ENCODE data around the gene CFHR2.
"Not testable (repeated sequence)": the region's sequence is repeated elsewhere in the genome, so short reads cannot be mapped to it uniquely, and the experiment has no call there.

The CFHR2 gene

DNA sequence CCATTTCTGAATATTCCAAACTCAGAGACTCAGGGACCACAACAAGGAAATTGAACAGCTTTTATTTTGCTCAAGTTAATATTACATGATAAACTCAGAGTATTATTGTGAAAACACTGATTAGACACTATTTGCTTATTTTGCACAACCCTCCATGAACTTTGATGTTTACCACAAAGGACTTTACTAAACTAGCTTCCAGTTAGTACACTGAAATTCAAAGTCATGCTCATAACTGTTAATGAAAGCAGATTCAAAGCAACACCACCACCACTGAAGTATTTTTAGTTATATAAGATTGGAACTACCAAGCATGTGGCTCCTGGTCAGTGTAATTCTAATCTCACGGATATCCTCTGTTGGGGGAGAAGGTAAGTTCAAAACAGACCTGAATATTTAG lies at the start of gene CFHR2:
Gene CFHR2, plus strand, starts transcription at position 171 of the 400 bp plus-strand sequence. Its CDS starts 143 bp downstream, at position 314.
- DNase-seq (ENCODE audit: low read depth in 2 of 2) = not testable (repeated sequence)

DNA sequence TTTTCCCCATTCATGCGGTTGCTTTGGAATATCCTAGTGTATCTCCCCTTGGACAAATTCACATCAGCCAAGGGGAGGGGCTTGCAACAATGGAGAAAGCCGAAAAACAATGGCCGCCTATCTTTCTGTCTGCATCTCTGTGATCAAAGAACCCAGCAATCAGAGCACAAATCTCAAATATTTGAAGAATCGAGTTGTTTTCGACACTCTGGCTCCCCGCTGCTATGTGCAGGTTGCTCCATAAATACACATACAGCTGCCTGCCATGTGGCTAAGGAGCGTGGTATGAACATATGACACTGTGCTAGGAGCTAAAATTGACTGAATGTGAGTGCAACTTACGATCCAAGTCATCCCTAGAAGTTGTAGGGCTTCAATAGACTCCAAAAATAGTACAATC lies 47.2 kb upstream of the CFHR2 start:
- DNase-seq (ENCODE audit: low read depth in 2 of 2) = no peak

DNA sequence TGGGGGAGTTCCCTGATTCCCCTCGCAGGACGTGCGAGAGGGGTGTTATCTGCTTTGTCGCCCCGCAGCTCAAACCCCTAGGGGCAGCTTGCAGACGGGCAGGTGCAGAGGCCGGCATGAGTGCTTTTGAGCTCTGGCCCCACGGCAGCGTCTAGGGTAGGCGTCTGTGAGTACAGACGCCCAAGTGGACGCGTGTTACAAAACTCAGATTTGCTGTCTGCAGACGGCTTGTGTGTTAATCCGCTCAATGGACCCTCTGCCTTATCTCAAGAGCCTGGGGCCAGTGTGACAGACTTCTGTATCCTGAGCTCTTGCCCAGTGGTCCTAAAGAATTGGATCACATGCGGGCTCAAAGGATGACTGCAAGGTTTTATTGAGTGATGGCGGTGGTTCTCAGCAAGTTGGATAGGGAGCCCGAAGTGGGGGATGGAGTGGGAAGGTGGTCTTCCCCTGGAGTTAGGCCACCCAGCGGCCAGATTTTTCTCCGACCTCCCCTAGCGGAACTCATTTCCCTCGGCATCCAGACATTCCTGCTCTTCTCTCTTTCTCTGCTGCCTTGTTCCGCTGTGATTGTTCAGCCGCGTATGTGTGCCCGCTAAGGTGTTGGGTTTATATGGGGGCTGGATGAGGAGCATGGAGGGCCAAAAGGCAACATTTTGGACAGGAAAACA lies 46.2 kb upstream of the CFHR2 start:
- no peak for DNase-seq (ENCODE audit: low read depth in 2 of 2)

DNA sequence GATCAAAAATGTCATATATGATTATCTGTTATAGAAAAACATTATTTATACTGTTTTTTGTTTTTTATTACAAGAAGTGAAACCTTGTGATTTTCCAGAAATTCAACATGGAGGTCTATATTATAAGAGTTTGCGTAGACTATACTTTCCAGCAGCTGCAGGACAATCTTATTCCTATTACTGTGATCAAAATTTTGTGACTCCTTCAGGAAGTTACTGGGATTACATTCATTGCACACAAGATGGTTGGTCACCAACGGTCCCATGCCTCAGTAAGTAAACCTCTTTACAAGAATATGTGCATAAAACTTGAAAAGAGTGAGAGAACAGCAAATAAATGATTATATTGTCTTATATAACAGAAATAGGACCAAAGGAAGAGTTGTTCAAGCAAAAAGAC lies 41.2 kb upstream of the CFHR2 start:
- DNase-seq (ENCODE audit: low read depth in 2 of 2) = no peak

DNA sequence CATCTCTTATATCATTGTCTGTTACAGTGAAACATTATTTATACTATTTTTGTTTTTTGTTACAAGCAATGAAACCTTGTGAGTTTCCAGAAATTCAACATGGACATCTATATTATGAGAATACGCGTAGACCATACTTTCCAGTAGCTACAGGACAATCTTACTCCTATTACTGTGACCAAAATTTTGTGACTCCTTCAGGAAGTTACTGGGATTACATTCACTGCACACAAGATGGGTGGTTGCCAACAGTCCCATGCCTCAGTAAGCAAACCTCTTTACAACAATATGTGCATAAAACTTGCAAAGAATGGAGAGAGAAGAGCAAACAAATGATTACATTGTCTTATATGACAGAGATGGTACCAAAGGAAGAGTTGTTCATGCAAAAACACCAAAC lies 33.3 kb upstream of the CFHR2 start:
- DNase-seq (ENCODE audit: low read depth in 2 of 2) = no peak

DNA sequence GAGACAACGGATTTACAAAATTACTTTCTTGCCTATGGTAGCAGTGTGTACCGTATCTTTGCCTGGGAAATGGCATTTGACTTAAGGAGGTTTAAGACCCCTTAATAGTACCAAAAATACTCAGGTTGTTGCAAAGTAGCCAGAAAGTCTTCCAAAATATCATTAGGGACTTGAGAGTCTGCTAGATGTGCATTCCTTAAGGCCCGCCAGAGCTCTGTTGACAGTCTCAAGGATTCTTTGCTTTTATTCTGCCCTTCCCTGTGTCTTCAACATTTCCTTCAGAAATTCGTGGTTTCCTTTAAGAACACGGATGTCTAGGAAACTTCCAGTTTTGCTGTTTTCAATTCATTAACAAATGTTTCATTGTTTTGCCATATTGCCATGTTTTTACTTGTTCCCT lies 31.3 kb upstream of the CFHR2 start:
- not testable (repeated sequence) for DNase-seq (ENCODE audit: low read depth in 2 of 2)

DNA sequence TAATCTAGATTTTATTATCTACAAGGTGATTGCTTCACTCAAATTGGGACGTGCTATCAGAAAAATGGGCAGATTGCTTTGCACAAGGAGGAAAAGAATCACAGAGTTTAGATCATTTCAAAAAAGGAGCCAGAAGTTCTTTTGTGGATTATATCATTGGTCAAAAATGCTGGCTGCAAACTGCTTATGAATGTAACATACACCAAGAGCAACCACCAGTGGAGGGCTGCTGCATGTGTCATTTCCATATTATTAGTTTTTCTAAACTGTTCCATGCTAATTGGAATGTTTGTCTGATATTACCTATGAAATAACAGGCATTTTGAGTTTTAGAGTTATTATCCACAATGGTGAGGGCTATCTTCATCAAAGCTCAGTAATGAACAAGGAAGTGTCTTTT lies 16.7 kb upstream of the CFHR2 start:
- not testable (repeated sequence) for DNase-seq (ENCODE audit: low read depth in 2 of 2)

DNA sequence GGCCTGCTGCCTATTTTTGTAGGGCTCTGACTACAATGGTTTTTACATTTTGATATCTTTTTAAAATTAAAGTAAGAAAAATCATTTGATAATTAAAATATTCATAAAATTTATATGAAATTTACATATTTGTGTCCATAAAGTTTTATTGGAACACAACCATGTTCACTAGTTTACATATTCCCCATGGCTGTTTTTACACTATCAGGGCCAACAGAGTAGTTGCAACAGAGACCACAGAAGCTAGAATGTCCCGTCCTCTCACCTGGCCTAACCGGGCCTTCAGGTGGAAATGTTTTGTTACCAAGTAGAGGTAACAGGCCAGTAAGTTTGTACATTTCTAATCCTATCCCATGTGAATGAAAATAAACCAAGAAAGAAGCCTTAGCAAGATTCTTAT lies 10.7 kb upstream of the CFHR2 start:
- DNase-seq (ENCODE audit: low read depth in 2 of 2) = not testable (repeated sequence)

DNA sequence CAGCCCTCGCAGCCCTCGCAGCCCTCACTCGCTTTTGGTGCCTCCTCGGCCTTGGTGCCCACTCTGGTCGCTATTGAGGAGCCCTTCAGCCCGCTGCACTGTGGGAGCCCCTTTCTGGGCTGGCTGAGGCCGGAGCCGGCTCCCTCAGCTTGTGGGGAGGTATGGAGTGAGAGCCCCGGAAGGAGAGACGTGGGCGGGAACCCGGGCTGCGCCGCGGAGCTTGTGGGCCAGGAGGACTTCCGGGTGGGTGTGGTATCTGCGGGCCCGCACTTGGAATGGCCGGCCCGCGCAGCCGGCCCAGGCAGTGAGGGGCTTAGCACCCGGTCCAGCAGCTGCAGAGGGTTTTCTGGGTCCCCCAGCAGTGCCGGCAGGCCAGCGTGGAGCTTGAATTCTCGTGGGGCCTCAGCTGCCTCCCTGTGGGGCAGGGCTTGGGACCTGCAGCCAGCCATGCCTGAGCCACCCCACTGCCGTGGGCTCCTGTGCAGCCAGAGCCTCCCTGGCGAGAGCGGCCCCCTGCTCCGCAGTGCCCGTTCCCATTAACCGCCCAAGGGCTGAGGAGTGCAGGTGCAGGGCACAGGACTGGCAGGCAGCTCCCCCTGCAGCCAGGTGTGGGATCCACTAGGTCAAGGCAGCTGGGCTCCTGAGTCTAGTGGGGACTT lies 9.9 kb upstream of the CFHR2 start:
- DNase-seq (ENCODE audit: low read depth in 2 of 2) = no peak

DNA sequence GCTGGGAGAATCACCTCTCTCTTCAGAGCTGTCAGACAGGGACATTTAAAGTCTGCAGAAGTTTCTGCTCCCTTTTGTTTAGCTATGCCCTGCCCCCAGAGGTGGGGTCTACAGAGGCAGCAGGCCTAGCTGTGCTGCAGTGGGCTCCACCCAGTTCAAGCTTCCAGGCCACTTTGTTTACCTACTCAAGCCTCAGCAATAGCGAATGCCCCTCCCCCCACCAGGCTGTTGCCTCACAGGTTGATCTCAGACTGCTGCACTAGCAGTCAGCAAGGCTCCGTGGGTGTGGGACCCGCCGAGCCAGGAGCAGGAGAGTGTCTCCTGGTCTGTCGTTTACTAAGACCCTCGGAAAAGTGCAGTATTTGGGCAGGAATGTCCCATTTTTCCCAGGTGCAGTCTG lies 2.1 kb upstream of the CFHR2 start:
- DNase-seq (ENCODE audit: low read depth in 2 of 2) = not testable (repeated sequence)

DNA sequence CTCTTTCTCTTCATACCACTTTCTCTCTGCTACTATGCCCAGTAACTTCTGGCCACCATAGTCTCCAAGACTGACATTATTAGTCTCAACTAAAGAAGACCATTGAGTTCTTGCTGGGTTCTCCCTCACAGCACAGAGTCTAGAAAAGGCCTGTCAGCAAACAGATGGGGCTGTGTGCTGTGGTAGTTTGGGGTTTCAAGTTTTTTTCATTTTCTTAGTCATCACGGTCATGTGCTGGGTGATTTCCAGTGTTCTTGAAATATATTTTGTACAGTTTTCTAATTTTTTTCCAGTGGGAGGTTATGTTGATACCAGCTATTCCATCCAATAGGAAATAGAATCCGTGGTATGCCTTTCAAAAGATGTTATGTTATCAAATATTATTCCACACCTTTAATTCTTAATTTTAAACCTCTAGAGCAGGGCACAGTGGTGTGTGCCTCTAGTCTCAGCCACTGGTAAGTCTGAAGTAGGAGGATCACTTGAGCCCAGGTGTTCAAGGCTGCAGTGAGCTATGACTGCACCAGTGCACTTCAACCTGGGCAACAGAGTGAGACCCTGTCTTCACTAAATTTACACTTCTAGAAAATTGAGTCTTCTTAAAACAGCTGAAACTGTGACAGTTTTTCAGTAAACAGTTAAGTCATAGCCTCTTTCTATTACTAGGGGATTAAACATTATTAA lies 8.3 kb downstream of the CFHR2 start:
- DNase-seq (ENCODE audit: low read depth in 2 of 2) = no peak

DNA sequence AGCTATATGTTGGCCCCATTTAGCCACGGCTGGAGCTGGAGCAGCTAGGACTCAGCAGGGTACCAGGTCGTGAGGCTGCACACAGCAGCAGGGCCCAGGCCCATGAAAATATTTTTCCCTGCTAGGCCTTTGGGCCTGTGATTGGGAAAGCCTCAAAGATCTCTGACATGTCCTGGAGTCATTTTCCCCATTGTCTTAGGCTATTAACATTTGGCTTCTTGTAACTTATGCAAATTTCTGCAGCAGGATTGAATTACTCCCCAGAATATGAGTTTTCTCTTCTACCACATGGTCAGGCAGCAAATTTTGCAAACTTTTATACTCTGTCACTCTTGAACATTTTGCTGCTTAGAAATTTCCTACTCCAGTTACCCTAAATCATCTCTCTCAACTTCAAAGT lies 11.2 kb downstream of the CFHR2 start:
- DNase-seq (ENCODE audit: low read depth in 2 of 2) = no peak

DNA sequence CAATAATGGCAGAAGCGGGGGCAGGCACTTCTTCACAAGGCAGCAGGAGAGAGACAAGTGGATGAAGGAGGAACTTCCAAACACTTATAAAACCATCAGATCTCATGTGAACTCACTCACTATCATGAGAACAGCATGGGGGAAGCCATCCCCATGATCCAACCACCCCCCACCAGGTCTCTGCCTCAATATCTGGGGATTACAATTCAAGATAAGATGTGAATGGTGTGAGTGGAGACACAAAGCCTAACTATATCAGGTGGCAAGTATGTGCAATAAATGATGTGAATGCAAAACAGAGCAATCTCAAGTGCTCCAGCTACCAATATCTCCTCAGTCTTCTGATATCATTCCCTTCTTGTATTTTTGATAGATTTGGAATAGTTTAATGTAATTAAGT lies 12.4 kb downstream of the CFHR2 start:
- DNase-seq (ENCODE audit: low read depth in 2 of 2) = no peak

DNA sequence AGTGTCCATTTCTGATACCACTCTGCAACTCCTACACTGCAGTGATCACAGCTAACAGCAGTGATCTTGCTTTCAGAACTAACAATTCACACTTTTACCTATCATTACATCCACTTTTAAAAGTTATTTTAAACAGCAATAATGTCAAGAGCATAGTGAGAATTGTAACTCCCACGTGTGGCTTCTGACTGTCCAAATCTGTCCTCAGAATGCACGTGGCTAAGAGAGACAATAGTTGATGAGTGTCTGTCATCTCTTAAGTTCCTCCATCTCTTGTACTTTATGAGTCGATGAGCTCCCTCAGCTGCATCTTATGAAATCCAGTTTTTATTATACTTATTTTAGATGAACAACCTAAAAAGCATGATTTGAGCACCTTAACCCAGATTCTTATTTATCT lies 17.3 kb downstream of the CFHR2 start:
- DNase-seq (ENCODE audit: low read depth in 2 of 2) = no peak

DNA sequence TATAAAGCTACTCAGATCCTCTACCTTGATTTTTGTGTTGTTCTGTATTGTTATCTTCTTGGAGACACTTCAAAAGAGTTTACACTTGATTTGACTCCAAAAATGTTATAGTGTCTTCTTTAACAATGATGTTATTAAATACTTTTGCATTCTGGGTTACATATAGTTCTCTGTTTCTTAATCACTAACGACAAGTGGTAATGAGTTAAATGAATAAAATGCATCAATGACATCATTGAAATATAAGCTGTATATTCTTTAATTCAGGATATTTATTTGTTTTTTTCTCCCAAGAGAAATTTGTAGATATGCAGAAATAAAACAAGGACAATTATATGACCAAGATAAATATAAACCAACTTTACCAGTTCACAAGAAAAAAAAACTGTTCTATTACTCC lies 26.6 kb downstream of the CFHR2 start:
- no peak for DNase-seq (ENCODE audit: low read depth in 2 of 2)

DNA sequence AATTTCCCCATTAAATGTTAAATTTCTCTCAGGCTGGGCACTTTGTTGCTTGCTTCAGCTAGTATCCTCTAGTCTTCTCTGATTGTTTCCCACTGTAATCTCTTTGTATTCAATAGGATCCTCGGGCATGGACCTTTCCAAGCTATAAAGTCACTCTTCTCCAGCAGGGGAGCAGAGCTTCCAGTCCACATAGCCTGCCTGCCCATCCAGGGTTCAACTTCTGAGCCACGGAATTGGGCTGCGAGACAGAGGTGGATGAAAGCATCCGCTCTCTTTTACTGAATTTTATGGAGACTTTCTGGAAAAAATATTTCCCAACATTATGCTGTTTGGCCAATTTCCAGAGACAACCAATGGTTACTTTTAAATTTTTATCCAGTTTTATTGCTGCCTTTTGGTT lies 32.7 kb downstream of the CFHR2 start:
- no peak for DNase-seq (ENCODE audit: low read depth in 2 of 2)

DNA sequence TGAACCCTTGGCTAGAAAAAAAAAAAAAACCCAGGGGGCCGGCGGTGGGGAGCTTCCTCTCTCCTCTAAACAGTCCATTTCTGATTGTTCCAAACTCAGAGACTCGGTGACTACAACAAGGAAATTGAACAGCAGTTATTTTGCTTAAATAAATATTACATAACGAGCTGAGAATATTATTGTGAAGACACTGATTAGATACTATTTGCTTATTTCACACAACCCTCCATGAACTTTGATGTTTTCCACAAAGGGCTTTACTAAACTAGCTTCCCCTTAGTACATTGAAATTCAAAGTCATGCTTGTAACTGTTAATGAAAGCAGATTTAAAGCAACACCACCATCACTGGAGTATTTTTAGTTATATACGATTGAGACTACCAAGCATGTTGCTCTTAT lies 33.7 kb downstream of the CFHR2 start, which contains the start of gene CFHR5:
Gene CFHR5, plus strand, starts transcription at position 279 of the 400 bp plus-strand sequence. Its CDS starts 109 bp downstream, at position 388.
- no peak for DNase-seq (ENCODE audit: low read depth in 2 of 2)

DNA sequence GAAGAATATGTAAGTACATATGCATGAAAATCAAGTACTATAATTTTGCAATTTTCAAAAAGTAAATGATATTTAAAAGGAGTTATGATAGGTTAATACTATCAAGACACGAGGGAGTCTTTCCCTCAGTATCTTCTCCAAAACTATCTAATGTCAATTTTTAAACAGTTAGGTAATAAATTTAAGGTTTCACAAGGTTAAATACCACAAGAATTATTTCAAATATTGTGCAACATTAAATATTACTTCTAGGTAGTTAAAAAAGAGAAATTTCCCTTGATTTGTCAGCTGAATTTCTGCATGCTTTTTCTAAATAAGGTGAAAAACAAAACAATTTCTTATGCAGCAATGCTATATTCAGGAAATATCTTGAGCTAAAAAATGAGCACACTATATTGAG lies 37.3 kb downstream of the CFHR2 start:
- no peak for DNase-seq (ENCODE audit: low read depth in 2 of 2)

DNA sequence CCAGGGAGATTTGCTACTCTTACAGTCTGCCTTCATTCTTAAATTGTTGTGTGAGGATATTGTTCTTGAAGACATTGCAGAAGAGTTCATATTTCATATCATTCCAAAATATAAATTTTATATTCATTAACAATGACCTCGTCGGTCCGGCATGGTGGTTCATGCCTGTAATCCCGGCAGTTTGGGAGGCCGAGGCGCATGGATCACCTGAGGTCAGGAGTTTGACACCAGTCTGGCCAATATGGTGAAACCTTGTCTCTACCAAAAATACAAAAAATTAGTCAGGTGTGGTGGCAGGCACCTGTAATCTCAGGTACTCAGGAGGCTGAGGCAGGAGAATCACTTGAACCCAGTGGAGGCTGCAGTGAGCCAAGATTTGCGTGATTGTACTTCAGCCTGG lies 38.7 kb downstream of the CFHR2 start:
- DNase-seq (ENCODE audit: low read depth in 2 of 2) = not testable (repeated sequence)

DNA sequence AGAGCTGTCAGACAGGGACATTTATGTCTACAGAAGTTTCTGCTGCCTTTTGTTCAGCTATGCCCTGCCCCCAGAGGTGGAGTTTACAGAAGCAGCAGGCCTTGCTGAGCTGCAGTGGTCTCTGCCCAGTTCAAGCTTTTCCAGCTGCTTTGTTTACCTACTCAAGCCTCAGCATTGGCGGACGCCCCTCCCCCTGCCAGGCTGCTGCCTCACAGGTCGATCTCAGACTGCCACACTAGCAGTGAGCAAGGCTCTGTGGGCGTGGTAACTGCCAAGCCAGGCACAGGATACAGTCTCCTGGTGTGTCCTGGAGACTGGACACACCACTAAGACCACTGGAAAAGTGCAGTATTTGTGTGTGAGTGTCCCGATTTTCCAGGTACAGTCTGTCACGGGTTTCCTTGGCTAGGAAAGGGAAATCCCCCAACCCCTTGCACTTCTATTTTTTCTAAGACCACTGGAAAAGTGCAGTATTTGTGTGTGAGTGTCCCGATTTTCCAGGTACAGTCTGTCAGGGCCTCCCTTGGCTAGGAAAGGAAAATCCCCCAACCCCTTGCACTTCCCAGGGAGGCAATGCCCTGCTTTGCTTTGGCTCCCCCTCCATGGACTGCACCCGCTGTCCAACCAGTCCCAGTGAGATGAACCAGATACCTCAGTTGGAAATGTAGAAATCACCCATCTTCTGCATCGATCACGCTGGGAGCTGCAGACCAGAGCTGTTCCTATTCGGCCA lies 48.5 kb downstream of the CFHR2 start:
- not testable (repeated sequence) for DNase-seq (ENCODE audit: low read depth in 2 of 2)

DNA sequence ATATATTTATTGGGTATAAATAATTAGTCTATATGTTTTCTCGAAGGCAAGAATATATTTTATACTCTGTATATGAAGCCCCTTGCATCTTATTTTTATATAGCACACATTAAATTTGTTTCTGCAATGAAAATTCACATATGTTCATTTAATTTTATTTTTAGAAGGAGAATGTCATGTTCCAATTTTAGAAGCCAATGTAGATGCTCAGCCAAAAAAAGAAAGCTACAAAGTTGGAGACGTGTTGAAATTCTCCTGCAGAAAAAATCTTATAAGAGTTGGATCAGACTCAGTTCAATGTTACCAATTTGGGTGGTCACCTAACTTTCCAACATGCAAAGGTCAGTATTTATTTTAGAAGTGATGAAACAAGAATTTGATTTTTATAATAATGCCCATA lies 50.4 kb downstream of the CFHR2 start:
- DNase-seq (ENCODE audit: low read depth in 2 of 2) = no peak

DNA sequence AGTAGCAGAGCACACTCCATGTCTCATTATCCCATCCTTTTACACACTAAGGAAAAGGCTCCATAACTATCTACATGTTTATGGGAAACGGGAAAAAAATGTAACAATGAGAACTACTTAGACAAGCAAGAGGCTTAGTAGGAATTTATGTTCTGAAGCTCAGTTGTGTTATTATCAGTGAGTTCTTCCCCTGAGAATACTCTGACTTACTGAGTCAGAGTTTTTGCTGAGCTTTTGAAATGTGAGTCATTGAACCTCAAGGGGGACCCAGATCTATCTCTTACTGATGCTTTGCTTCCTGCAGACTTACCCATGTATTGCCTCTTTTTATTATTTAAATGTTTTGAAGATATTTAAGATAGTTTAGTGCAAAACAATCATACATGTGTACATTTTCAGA lies 53.9 kb downstream of the CFHR2 start:
- no peak for DNase-seq (ENCODE audit: low read depth in 2 of 2)

All from stimulated activated CD8-positive, alpha-beta memory T cell treated with anti-CD3 and anti-CD28 coated beads, Interleukin-2, amount 100 ng/mL, for 48 hours (primary cell).